GM12874 (cell line): ENCODE results near the gene OR5M8.

Experiments
- CTCF ChIP-seq: IDR thresholded peaks from 2 replicates; pipeline ENCODE4 v1.5.1; 2011; ENCODE audit warnings: low read depth, mild to moderate bottlenecking, control low read depth, low read length, moderate library complexity; ENCODE audit not compliant: insufficient read depth

OR5M8 gene

DNA sequence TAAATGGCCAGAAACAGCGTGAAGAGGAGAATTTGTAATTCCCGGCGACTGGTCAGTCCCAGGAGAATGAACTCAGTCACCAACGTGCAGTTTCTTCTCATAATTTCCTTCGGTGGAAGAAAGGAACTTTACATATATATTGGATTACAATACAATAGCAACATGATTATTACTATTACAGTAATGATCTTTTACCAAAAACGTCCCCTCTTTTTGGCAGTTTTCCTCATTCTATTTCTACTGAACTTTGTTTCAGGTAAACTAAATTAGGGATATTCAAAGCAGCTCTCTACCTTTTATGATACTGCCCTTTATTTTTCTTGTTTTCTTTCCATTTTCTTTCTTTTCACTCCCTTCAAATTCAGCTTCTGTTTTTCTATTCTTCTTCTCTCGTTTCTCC lies at the start of gene OR5M8:
Gene OR5M8, minus strand, starts transcription at position 101 of the 400 bp plus-strand sequence. Its CDS starts 0 bp downstream, at position 101.
- no peak for TF ChIP-seq CTCF

DNA sequence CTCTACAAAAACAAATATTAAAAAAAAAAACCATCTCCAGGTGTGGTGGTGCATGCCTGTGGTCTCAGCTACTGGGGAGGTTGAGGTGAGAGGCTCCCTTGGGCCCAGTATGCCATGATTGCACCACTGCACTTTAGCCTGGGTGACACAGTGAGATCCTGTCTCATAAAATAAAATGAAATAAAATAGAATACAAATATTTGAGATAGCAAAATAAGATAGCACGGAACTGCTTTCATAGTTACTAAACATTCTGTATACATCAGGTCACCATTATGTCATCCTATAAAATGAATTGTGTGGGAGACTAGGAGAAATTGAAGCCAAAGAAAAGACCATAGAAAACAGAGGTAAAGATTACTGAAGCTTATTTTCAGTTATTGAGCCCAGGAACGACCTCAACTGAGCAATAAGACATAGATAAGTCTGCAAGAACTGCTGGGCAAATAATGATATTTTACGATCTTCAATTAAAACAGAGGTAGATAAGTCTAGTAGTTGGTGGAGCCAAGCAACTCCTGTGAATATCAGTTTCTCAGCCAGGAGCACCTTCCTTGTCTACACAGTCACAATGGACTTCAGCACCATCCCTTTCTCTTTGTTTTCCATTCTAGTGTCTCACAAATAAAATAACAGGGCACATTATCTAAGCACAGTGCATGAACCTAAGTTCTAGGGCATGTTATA lies 42.0 kb upstream of the OR5M8 start:
- no peak for TF ChIP-seq CTCF

GRCh38 chr11:56531856-56532255 lies 40.7 kb upstream of the OR5M8 start:
- no peak for TF ChIP-seq CTCF

GRCh38 chr11:56522008-56522407 lies 30.8 kb upstream of the OR5M8 start:
- TF ChIP-seq CTCF, result no peak

- TF ChIP-seq CTCF, result no peak
Measured at GRCh38 chr11:56513280-56513679, 22.1 kb upstream of the OR5M8 start.

DNA sequence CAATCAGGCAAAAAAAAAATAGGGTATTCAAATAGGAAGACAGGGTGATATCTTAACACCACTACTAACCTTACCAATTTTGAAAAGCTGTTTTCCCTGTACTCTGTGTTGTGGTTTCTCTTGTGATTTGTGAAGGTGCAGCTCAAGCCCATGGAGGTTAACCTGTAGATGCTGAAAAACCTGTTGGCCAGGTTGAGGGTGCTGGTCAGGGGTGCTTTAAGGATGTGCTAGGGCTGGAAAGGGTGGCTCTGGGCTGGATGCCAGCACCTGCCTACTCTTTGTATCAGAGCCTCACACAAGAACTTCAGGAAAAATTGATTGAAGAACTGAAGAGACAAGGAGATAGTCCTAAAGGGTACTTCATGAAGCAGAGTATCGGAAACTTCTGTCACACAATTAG lies 18.3 kb upstream of the OR5M8 start:
- no peak for TF ChIP-seq CTCF

GRCh38 chr11:56497010-56497409 lies 5.8 kb upstream of the OR5M8 start:
- TF ChIP-seq CTCF, result no peak
